Caco-2 (cell line): Measurements from ENCODE around the gene DSN1. TPM values are rescaled to one million over a fixed set of nuclear protein-coding genes. Genes with fewer than 3 reads are reported as not detected.

Experiments used
- BruUV-seq: library from RNA; stranded (reverse); fragments of 400-500 nt; replicated peaks from 2 replicates; lab custom pipeline; 2021; lab: Mats Ljungman, UMichigan
- CTCF ChIA-PET: fragments of 300-600 bp; sonication (Branson Sonifier 250); formaldehyde crosslinking; loops from one replicate; lab custom pipeline; 2022; ENCODE audit warnings: antibody characterized with exemption; lab: Charles Lee
- POLR2A ChIA-PET: fragments of 300-600 bp; sonication (Branson Sonifier 250); formaldehyde crosslinking; loops from one replicate; lab custom pipeline; 2022; ENCODE audit warnings: antibody characterized with exemption; lab: Charles Lee
- DNase-seq, 2 experiments: peaks; one replicate each; pipeline versions ENCODE4 v3.0.0 to v3.0.0-alpha.2; 2020 to 2022
- H3K27me3 ChIP-seq: replicated peaks from 2 replicates; pipeline ENCODE4 v1.6.0; 2011; ENCODE audit warnings: low read length; ENCODE audit not compliant: control insufficient read depth, insufficient read depth
- H3K36me3 ChIP-seq: 2 replicates; pipeline ENCODE4 v1.5.1; 2011; ENCODE audit warnings: low read length; ENCODE audit not compliant: control insufficient read depth, insufficient read depth
- H3K4me1 ChIP-seq: fragments of 250-450 bp; sonication (Bioruptor Pico); 2 replicates; pipeline ENCODE4 v1.5.1; 2020; ENCODE audit warnings: mild to moderate bottlenecking
- H3K4me3 ChIP-seq: 2 replicates; pipeline ENCODE4 v1.5.1; 2011; ENCODE audit warnings: low read depth, mild to moderate bottlenecking, control low read depth, low read length
- H3K9me3 ChIP-seq: fragments of 250-450 bp; sonication (Bioruptor Pico); 2 replicates; pipeline ENCODE4 v1.5.1; 2020; ENCODE audit warnings: mild to moderate bottlenecking, moderate library complexity
- H3K27ac Mint-ChIP-seq: one replicate; pipeline ENCODE4 v1.8.0; 2022; ENCODE audit warnings: mixed read lengths; ENCODE audit not compliant: unreplicated experiment
- H3K27me3 Mint-ChIP-seq: one replicate; pipeline ENCODE4 v1.8.0; 2022; ENCODE audit warnings: mixed read lengths; ENCODE audit not compliant: insufficient read depth, unreplicated experiment
- H3K36me3 Mint-ChIP-seq: one replicate; pipeline ENCODE4 v1.8.0; 2022; ENCODE audit warnings: mild to moderate bottlenecking, mixed read lengths; ENCODE audit not compliant: insufficient read depth, unreplicated experiment
- H3K4me1 Mint-ChIP-seq: one replicate; pipeline ENCODE4 v1.8.0; 2022; ENCODE audit warnings: low read depth, mixed read lengths; ENCODE audit not compliant: unreplicated experiment
- H3K4me3 Mint-ChIP-seq: one replicate; pipeline ENCODE4 v1.8.0; 2022; ENCODE audit warnings: mild to moderate bottlenecking, moderate library complexity, mixed read lengths; ENCODE audit not compliant: unreplicated experiment
- H3K9me3 Mint-ChIP-seq: one replicate; pipeline ENCODE4 v1.8.0; 2022; ENCODE audit warnings: mixed read lengths; ENCODE audit not compliant: unreplicated experiment
- CTCF ChIP-seq, 2 experiments: fragments of 200-600 bp in 1 of 2; IDR thresholded peaks; 1 replicate in 1 of 2; 2 replicates in 1 of 2; pipeline versions ENCODE4 v1.5.1 to v1.8.0; 2011 to 2022; ENCODE audit warnings: antibody characterized with exemption in 1 of 2, control low read depth in 1 of 2, inconsistent platforms in 1 of 2, low read depth in 1 of 2, low read length in 1 of 2, mild to moderate bottlenecking in 1 of 2, moderate library complexity in 1 of 2; ENCODE audit not compliant: insufficient read depth in 1 of 2, severe bottlenecking in 1 of 2, unreplicated experiment in 1 of 2
- intact Hi-C: fragments of 100-400 bp; cut with micrococcal nuclease; formaldehyde crosslinking; loops from one replicate; pipeline ENCODE4 v1.10.0; 2022; ENCODE audit not compliant: unreplicated experiment
- total RNA-seq: library from RNA; stranded (reverse); gene quantifications from 2 replicates; pipeline ENCODE4 v1.2.3, GENCODE V29; 2022

The DSN1 gene
- total RNA-seq, 1 experiment from 2014 or later = 59.2 TPM

- ChIA-PET CTCF (interaction anchor here (0.7 to 1.3 kb wide), 3 partner anchors 13 to 111 kb away, joined by 3 to 5 read pairs (median 4); partner anchors contain the start of gene DSN1), POLR2A (no interaction called here)
- peaks cover 4% of the 10 kb centered on the region for H3K36me3 ChIP-seq
- Mint-ChIP-seq H3K9me3 (no peaks in the 10 kb centered on the region), H3K27me3 (no peaks in the 10 kb centered on the region), H3K4me1 (peaks cover 12% of the 10 kb centered on the region), H3K36me3 (peaks cover 88% of the 10 kb centered on the region), H3K27ac (no peak overlapping the region), H3K4me3 (no peak overlapping the region)
- intact Hi-C loops = no loop called here
- H3K4me1 ChIP-seq = peaks cover 5% of the 10 kb centered on the region
- no peak for TF ChIP-seq CTCF (IDR thresholded peaks at IDR 0.05; ENCODE audit: insufficient read depth in 1 of 2, low read depth in 1 of 2, low read length in 1 of 2, severe bottlenecking in 1 of 2, unreplicated experiment in 1 of 2)
- H3K4me3 ChIP-seq = no peak overlapping the region
- no TSS peak for BruUV-seq
- DNase-seq = no peak
- no peaks in the 10 kb centered on the region for H3K27me3 ChIP-seq
- no peaks in the 10 kb centered on the region for H3K9me3 ChIP-seq
Measured at GRCh38 chr20:36756496-36756895, 17.1 kb downstream of the DSN1 start.

- ChIA-PET POLR2A (interaction anchor here (0.9 to 1.2 kb wide), 7 partner anchors 8 to 149 kb away, joined by 3 to 23 read pairs (median 4); partner anchors contain the start of genes DSN1 and RAB5IF), CTCF (interaction anchor here (0.7 to 2.6 kb wide), 37 partner anchors 8 to 552 kb away, joined by 3 to 45 read pairs (median 5); partner anchors contain the start of genes DSN1, NDRG3 and RAB5IF)
- intact Hi-C loops = loop anchor here (1.0 to 2.0 kb wide), 8 partner anchors 8 to 198 kb away; partner anchors contain the start of genes DSN1, NDRG3 and RAB5IF
- peaks cover 87% of the 10 kb centered on the region for H3K36me3 Mint-ChIP-seq
- TF ChIP-seq CTCF (IDR thresholded peaks at IDR 0.05; ENCODE audit: insufficient read depth in 1 of 2, low read depth in 1 of 2, low read length in 1 of 2, severe bottlenecking in 1 of 2, unreplicated experiment in 1 of 2) = peak; percentile 96 to 97
- peak; percentile 86 to 89 for DNase-seq
- H3K4me1 Mint-ChIP-seq = peaks cover 12% of the 10 kb centered on the region
- Histone ChIP-seq H3K36me3 (peaks cover 4% of the 10 kb centered on the region), H3K4me1 (peaks cover 5% of the 10 kb centered on the region), H3K9me3 (no peaks in the 10 kb centered on the region), H3K4me3 (no peak overlapping the region), H3K27me3 (no peaks in the 10 kb centered on the region)
- H3K27ac Mint-ChIP-seq = peak overlapping the region; percentile 10
- H3K4me3 Mint-ChIP-seq = no peak overlapping the region
- no TSS peak for BruUV-seq
- no peaks in the 10 kb centered on the region for H3K9me3 Mint-ChIP-seq
- H3K27me3 Mint-ChIP-seq = no peaks in the 10 kb centered on the region
Measured at GRCh38 chr20:36754656-36755222, 18.8 kb downstream of the DSN1 start.

GRCh38 chr20:36752582-36752981 is 21.0 kb downstream of the DSN1 start:
- Histone ChIP-seq H3K9me3 (no peaks in the 10 kb centered on the region), H3K4me3 (no peak overlapping the region), H3K36me3 (peaks cover 3% of the 10 kb centered on the region; the same call in 1 of the 2 replicates), H3K27me3 (no peaks in the 10 kb centered on the region), H3K4me1 (peaks cover 5% of the 10 kb centered on the region)
- ChIA-PET POLR2A (no interaction called here), CTCF (no interaction called here)
- no peak for TF ChIP-seq CTCF (IDR thresholded peaks at IDR 0.05; ENCODE audit: insufficient read depth in 1 of 2, low read depth in 1 of 2, low read length in 1 of 2, severe bottlenecking in 1 of 2, unreplicated experiment in 1 of 2)
- DNase-seq = no peak
- BruUV-seq = no TSS peak
- Mint-ChIP-seq H3K27me3 (no peaks in the 10 kb centered on the region), H3K9me3 (no peaks in the 10 kb centered on the region), H3K4me3 (no peak overlapping the region), H3K4me1 (peaks cover 12% of the 10 kb centered on the region), H3K27ac (no peak overlapping the region), H3K36me3 (peaks cover 82% of the 10 kb centered on the region)
- intact Hi-C loops = no loop called here
